Thyroid gland (tissue), 4 donors: ENCODE results near the gene HCK. TPM values are rescaled to one million over a fixed set of nuclear protein-coding genes. Genes with fewer than 3 reads are reported as not detected.

Source experiments
- DNase-seq, 2 donors: peaks; one replicate each; pipeline ENCODE4 v3.0.0-alpha.2; 2019
- H3K27ac ChIP-seq, 3 donors: fragments of 200-600 bp; sonication (generic); 1 replicate in 2 of 3; 2 replicates in 1 of 3; pipeline ENCODE4 v1.5.1; 2016 to 2019; ENCODE audit warnings: mild to moderate bottlenecking in 1 of 3, moderate library complexity in 1 of 3
- H3K27me3 ChIP-seq: fragments of 200-600 bp; sonication (generic); one replicate; pipeline ENCODE4 v1.5.1; 2019
- H3K36me3 ChIP-seq, 2 donors: fragments of 200-600 bp; sonication (generic); one replicate each; pipeline ENCODE4 v1.5.1; 2016 to 2019
- H3K4me1 ChIP-seq, 2 donors: fragments of 200-600 bp; sonication (generic); one replicate each; pipeline ENCODE4 v1.5.1; 2017 to 2019
- H3K4me3 ChIP-seq, 3 donors: fragments of 200-600 bp; sonication (generic); replicated peaks in 1 of 3; 1 replicate in 2 of 3; 2 replicates in 1 of 3; pipeline ENCODE4 v1.5.1; 2016; ENCODE audit warnings: mild to moderate bottlenecking in 1 of 3
- H3K9me3 ChIP-seq: fragments of 200-600 bp; sonication (generic); one replicate; pipeline ENCODE4 v1.5.1; 2017
- POLR2A ChIP-seq, 2 donors: fragments of 450-650 bp; IDR thresholded peaks; one replicate each; pipeline ENCODE4 v1.6.1; 2017; ENCODE audit warnings: antibody characterized with exemption in 2 of 2, mild to moderate bottlenecking in 2 of 2, moderate library complexity in 1 of 2
- WGBS, 2 donors: methylation state at CpG; one replicate each; pipeline ENCODE4 v1.1.5; 2017; 5-methylcytosine and 5-hydroxymethylcytosine counted together
- intact Hi-C: fragments of 100-400 bp; cut with DNase I; formaldehyde crosslinking; loops from one replicate; pipeline ENCODE4 v1.15.1; 2023
- total RNA-seq, 4 donors: library from RNA; depleted of rRNA; stranded (reverse); fragments of >200 nt; gene quantifications; one replicate each; pipeline ENCODE4 v1.2.3, GENCODE V29; 2016
- TF ChIP-seq, protein P1 (sequence below), 6 experiments: fragments of 200-600 bp in 3 of 6; fragments of 450-650 bp in 3 of 6; sonication (generic) in 3 of 6; IDR thresholded peaks; one replicate each; pipeline ENCODE4 v1.5.1; 2016 to 2019; ENCODE audit warnings: antibody characterized with exemption in 6 of 6, mild to moderate bottlenecking in 2 of 6, inconsistent platforms in 1 of 6, moderate library complexity in 1 of 6

HCK gene
- total RNA-seq, 4 donors from 2014 or later = 3.1 to 5.9 (median 4.8) TPM

GRCh38 chr20:32128167-32128566 is 76.1 kb downstream of the HCK start:
- intact Hi-C loops = no loop called here
- WGBS, 2 donors = 92 to 100% methylated on average over 2 of the region's 2 CpGs
- H3K27ac ChIP-seq = no peak overlapping the region
- TF ChIP-seq, protein P1, sequence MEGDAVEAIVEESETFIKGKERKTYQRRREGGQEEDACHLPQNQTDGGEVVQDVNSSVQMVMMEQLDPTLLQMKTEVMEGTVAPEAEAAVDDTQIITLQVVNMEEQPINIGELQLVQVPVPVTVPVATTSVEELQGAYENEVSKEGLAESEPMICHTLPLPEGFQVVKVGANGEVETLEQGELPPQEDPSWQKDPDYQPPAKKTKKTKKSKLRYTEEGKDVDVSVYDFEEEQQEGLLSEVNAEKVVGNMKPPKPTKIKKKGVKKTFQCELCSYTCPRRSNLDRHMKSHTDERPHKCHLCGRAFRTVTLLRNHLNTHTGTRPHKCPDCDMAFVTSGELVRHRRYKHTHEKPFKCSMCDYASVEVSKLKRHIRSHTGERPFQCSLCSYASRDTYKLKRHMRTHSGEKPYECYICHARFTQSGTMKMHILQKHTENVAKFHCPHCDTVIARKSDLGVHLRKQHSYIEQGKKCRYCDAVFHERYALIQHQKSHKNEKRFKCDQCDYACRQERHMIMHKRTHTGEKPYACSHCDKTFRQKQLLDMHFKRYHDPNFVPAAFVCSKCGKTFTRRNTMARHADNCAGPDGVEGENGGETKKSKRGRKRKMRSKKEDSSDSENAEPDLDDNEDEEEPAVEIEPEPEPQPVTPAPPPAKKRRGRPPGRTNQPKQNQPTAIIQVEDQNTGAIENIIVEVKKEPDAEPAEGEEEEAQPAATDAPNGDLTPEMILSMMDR (IDR thresholded peaks at IDR 0.05) = no peak
- TF ChIP-seq POLR2A (IDR thresholded peaks at IDR 0.05) = no peak
- no peaks in the 10 kb centered on the region for H3K9me3 ChIP-seq
- no peak overlapping the region for H3K4me3 ChIP-seq
- no peaks in the 10 kb centered on the region for H3K36me3 ChIP-seq
- no peak for DNase-seq
- H3K27me3 ChIP-seq = no peaks in the 10 kb centered on the region
- peaks cover 11 to 16% of the 10 kb centered on the region in 2 donors for H3K4me1 ChIP-seq

- Histone ChIP-seq H3K4me1 (peaks cover 9 to 13% of the 10 kb centered on the region in 2 donors), H3K4me3 (no peak overlapping the region), H3K36me3 (no peaks in the 10 kb centered on the region), H3K27ac (no peak overlapping the region), H3K27me3 (no peaks in the 10 kb centered on the region), H3K9me3 (no peaks in the 10 kb centered on the region)
- intact Hi-C loops = no loop called here
- 95 to 96% methylated on average over 5 of the region's 5 CpGs for WGBS, 2 donors
- TF ChIP-seq POLR2A (IDR thresholded peaks at IDR 0.05) = no peak
- TF ChIP-seq, protein P1 (IDR thresholded peaks at IDR 0.05) = no peak
- no peak for DNase-seq
Measured at GRCh38 chr20:32129863-32130262, 77.8 kb downstream of the HCK start.

- Histone ChIP-seq H3K4me3 (no peak overlapping the region), H3K36me3 (no peaks in the 10 kb centered on the region), H3K4me1 (peaks cover 5 to 9% of the 10 kb centered on the region in 2 donors), H3K27me3 (no peaks in the 10 kb centered on the region), H3K9me3 (no peaks in the 10 kb centered on the region), H3K27ac (no peak overlapping the region)
- WGBS, 2 donors = 45 to 93% methylated on average over 2 of the region's 2 CpGs
- intact Hi-C loops = no loop called here
- TF ChIP-seq, protein P1 (IDR thresholded peaks at IDR 0.05) = no peak
- TF ChIP-seq POLR2A (IDR thresholded peaks at IDR 0.05) = no peak
- no peak for DNase-seq
Measured at GRCh38 chr20:32130352-32130751, 78.3 kb downstream of the HCK start.

GRCh38 chr20:32130965-32131364 is 78.9 kb downstream of the HCK start:
- Histone ChIP-seq H3K9me3 (no peaks in the 10 kb centered on the region), H3K27me3 (no peaks in the 10 kb centered on the region), H3K36me3 (peaks cover 0 to under 1% of the 10 kb centered on the region in 2 donors), H3K4me1 (peaks cover 5 to 9% of the 10 kb centered on the region in 2 donors), H3K27ac (no peak overlapping the region), H3K4me3 (no peak overlapping the region)
- TF ChIP-seq, protein P1 (IDR thresholded peaks at IDR 0.05) = no peak
- no peak for TF ChIP-seq POLR2A (IDR thresholded peaks at IDR 0.05)
- intact Hi-C loops = no loop called here
- 43 to 96% methylated on average over 2 of the region's 2 CpGs for WGBS, 2 donors
- no peak for DNase-seq

DNA sequence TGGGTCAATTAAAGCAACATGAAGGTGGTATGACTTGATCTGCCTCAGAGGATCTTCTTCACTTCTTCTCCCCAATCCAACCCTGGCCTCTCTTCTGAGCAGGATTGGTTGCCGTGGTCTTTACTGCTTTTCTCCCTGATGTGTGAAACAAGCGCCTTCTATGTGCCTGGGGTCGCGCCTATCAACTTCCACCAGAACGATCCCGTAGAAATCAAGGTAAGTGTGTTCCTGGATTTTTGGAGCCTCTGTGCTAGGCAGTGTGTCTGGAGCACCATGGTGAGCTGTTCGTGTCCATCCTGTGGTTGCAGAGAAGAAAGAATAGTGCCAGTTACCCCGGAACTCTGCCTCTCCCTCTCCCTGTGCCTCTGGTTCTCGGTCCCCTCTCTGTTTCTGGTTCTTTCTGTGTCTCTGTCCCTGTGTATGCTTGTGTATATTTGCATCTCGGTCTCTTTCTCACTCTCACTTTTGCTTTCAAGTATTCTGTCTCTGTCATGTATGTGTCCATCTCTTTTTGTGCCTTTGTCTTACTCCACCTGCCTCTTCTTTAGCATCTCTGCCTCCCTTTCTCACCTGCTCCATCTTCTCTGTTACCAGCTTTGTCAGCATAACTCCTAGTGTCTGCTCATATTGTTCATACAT is 81.0 kb downstream of the HCK start:
- Histone ChIP-seq H3K27ac (no peak overlapping the region), H3K4me1 (peaks cover 0 to under 1% of the 10 kb centered on the region in 2 donors), H3K9me3 (no peaks in the 10 kb centered on the region), H3K36me3 (peaks cover 12% of the 10 kb centered on the region in 2 donors), H3K4me3 (no peak overlapping the region), H3K27me3 (no peaks in the 10 kb centered on the region)
- DNase-seq = no peak
- TF ChIP-seq, protein P1 (IDR thresholded peaks at IDR 0.05) = no peak
- no peak for TF ChIP-seq POLR2A (IDR thresholded peaks at IDR 0.05)
- WGBS, 2 donors = 93 to 96% methylated on average over 10 of the region's 10 CpGs
- intact Hi-C loops = no loop called here
